ENCODE measurements around the gene PANK4.

- TF ChIP-seq CTCF (IDR thresholded peaks at IDR 0.05) (no peak), POLR2A (IDR thresholded peaks at IDR 0.05; ENCODE audit: low read depth) (no peak), POLR2AphosphoS5 (IDR thresholded peaks at IDR 0.05) (no peak)
These were observed 65.2 kb downstream of the PANK4 start for GRCh38 chr1:2460996-2461751.

Measured in esophagus muscularis mucosa (tissue), 3 donors.